OCI-LY7 (cell line): ENCODE data around the gene EML6. TPM values are rescaled to one million over a fixed set of nuclear protein-coding genes. Genes with fewer than 3 reads are reported as not detected.
A peak's percentile ranks its signal among the peaks of the same experiment; 100 is the strongest.

ENCODE experiments used
- BruUV-seq: library from RNA; stranded (reverse); fragments of 400-500 nt; replicated peaks from 2 replicates; lab custom pipeline; 2021; lab: Mats Ljungman, UMichigan
- CTCF ChIA-PET: fragments of 300-600 bp; sonication (Branson Sonifier 250); formaldehyde crosslinking; loops from one replicate; lab custom pipeline; 2022; ENCODE audit warnings: antibody characterized with exemption; ENCODE audit not compliant: unreplicated experiment; lab: Charles Lee
- POLR2A ChIA-PET: fragments of 300-600 bp; sonication (Branson Sonifier 250); formaldehyde crosslinking; loops from one replicate; lab custom pipeline; 2022; ENCODE audit warnings: antibody characterized with exemption; lab: Charles Lee
- DNase-seq: peaks from one replicate; pipeline ENCODE4 v3.0.0-alpha.2; 2015; ENCODE audit warnings: low spot score
- H2AFZ ChIP-seq: fragments of 200-600 bp; sonication (generic), shearing (Covaris generic); 2 replicates; pipeline ENCODE4 v1.6.1; 2014; ENCODE audit warnings: mild to moderate bottlenecking, antibody characterized with exemption, low read length, moderate library complexity
- H3K27ac ChIP-seq: fragments of 200-600 bp; sonication (generic); 2 replicates; pipeline ENCODE4 v1.5.1; 2014; ENCODE audit warnings: mixed run types, low read depth, mild to moderate bottlenecking, moderate library complexity, low read length, inconsistent platforms; ENCODE audit not compliant: poor library complexity, severe bottlenecking
- H3K36me3 ChIP-seq: fragments of 200-600 bp; sonication (generic); 2 replicates; pipeline ENCODE4 v1.6.1; 2014; ENCODE audit warnings: mild to moderate bottlenecking, antibody characterized with exemption, low read length, moderate library complexity, mixed read lengths; ENCODE audit not compliant: insufficient read depth
- H3K4me1 ChIP-seq: fragments of 200-600 bp; sonication (generic); 2 replicates; pipeline ENCODE4 v1.5.1; 2014; ENCODE audit warnings: mild to moderate bottlenecking, low read length; ENCODE audit not compliant: insufficient read depth, poor library complexity, severe bottlenecking
- H3K4me2 ChIP-seq: fragments of 200-600 bp; sonication (generic); 2 replicates; pipeline ENCODE4 v1.6.1; 2014; ENCODE audit warnings: mild to moderate bottlenecking, low read length
- H3K4me3 ChIP-seq: fragments of 200-600 bp; sonication (generic); 2 replicates; pipeline ENCODE4 v1.5.1; 2014; ENCODE audit warnings: mild to moderate bottlenecking, low read depth, low read length; ENCODE audit not compliant: poor library complexity, severe bottlenecking
- H3K79me2 ChIP-seq: fragments of 200-600 bp; sonication (generic); 2 replicates; pipeline ENCODE4 v1.6.1; 2016; ENCODE audit warnings: low read depth, mild to moderate bottlenecking, low read length, moderate library complexity, mixed read lengths; ENCODE audit not compliant: insufficient read depth
- H3K9me2 ChIP-seq: fragments of 200-600 bp; sonication (generic); 2 replicates; pipeline ENCODE4 v1.6.1; 2016; ENCODE audit warnings: mild to moderate bottlenecking, low read length, mixed read lengths; ENCODE audit not compliant: insufficient read depth
- H3K9me3 ChIP-seq: fragments of 200-600 bp; sonication (generic); 2 replicates; pipeline ENCODE4 v1.6.1; 2014; ENCODE audit warnings: mild to moderate bottlenecking, mixed run types, low read length, mixed read lengths
- H4K20me1 ChIP-seq: fragments of 200-600 bp; sonication (generic); 2 replicates; pipeline ENCODE4 v1.6.1; 2014; ENCODE audit warnings: mild to moderate bottlenecking, antibody characterized with exemption, low read length, moderate library complexity, mixed read lengths; ENCODE audit not compliant: insufficient read depth
- EZH2phosphoT487 ChIP-seq: fragments of 200-600 bp; sonication (generic); IDR thresholded peaks from 2 replicates; pipeline ENCODE4 v1.6.1; 2018; ENCODE audit warnings: low read depth, borderline replicate concordance, mild to moderate bottlenecking, mixed run types, antibody characterized with exemption, low read length, moderate library complexity, mixed read lengths
- intact Hi-C: fragments of 100-400 bp; cut with micrococcal nuclease; formaldehyde crosslinking; loops from one replicate; pipeline ENCODE4 v1.10.0; 2022; ENCODE audit not compliant: unreplicated experiment
- total RNA-seq, 2 experiments: library from RNA; depleted of rRNA in 1 of 2; stranded (reverse); fragments of >200 nt in 1 of 2; shearing (Covaris generic) in 1 of 2; gene quantifications; 2 replicates each; pipeline ENCODE4 v1.2.3, GENCODE V29; 2014 to 2022
- TF ChIP-seq, protein P1 (sequence below): fragments of 200-600 bp; sonication (generic); conservative IDR thresholded peaks from 2 replicates; pipeline ENCODE4 v1.5.1; 2014; ENCODE audit warnings: mild to moderate bottlenecking, antibody characterized with exemption, low read length, moderate library complexity, mixed read lengths

Gene EML6
- total RNA-seq, 2 experiments from 2014 or later = 310 to 367 TPM

DNA sequence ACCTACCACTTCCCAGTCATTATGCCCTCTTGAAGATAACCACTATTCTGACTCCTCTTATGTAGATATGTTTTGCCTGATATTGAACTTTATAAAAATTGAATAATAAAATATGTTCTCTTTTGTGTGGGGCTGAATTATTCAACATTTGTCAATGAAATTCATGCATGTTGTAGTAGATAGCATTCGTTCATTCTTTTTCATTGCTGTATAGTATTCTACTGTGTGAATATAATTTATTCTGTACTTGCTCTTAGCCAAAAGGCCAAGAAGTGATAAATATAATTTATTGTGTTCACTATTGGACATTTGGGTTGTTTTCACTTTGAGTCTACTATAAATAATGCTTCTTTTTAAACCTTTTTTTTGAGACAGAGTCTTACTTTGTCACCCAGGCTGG lies 29.0 kb downstream of the EML6 start:
- Histone ChIP-seq H3K27ac (no peak overlapping the region), H3K36me3 (peaks cover 26% of the 10 kb centered on the region), H3K4me3 (no peak overlapping the region), H2AFZ (no peak overlapping the region), H3K4me1 (peaks cover 57% of the 10 kb centered on the region), H3K4me2 (no peak overlapping the region), H3K79me2 (peaks cover 61% of the 10 kb centered on the region), H3K9me2 (no peaks in the 10 kb centered on the region), H4K20me1 (no peaks in the 10 kb centered on the region), H3K9me3 (peaks cover 11% of the 10 kb centered on the region; the same call in 1 of the 2 replicates)
- no peak for TF ChIP-seq EZH2phosphoT487
- TF ChIP-seq, protein P1, sequence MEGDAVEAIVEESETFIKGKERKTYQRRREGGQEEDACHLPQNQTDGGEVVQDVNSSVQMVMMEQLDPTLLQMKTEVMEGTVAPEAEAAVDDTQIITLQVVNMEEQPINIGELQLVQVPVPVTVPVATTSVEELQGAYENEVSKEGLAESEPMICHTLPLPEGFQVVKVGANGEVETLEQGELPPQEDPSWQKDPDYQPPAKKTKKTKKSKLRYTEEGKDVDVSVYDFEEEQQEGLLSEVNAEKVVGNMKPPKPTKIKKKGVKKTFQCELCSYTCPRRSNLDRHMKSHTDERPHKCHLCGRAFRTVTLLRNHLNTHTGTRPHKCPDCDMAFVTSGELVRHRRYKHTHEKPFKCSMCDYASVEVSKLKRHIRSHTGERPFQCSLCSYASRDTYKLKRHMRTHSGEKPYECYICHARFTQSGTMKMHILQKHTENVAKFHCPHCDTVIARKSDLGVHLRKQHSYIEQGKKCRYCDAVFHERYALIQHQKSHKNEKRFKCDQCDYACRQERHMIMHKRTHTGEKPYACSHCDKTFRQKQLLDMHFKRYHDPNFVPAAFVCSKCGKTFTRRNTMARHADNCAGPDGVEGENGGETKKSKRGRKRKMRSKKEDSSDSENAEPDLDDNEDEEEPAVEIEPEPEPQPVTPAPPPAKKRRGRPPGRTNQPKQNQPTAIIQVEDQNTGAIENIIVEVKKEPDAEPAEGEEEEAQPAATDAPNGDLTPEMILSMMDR = no peak
- no peak for DNase-seq
- intact Hi-C loops = no loop called here
- ChIA-PET CTCF (no interaction called here), POLR2A (no interaction called here)
- no TSS peak for BruUV-seq

DNA sequence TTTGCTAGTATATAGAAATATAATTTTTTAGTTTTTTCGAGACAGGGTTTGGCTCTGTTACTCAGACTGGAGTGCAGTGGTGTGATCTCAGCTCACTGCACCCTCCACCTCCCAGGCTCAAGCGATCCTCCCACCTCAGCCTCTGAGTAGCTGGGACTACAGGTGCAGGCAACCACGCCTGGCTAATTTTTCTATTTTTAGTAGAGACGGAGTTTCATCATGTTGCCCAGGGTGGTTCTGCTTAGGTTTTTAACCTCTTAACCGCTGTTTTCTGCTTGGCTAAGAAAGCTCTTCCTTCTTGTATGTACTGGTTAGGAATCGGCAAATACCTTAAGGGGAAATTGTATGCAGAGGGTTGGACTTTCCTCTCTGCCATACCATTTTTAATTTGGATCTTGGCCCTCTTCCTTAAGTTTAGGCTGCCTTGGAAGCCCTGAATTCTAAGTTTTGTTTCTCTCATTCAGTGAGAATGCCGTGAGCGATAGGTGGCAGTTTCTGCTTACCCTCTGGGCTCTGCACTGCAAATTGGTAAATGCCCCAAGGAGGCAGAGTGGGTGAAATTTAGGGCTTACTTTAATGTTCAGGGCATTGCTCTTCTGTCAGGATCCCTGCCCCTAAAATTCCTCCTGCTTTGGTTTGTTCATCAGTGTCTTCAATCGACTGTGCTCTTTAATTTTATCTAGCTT lies 32.3 kb downstream of the EML6 start:
- H3K79me2 ChIP-seq = peaks cover 89% of the 10 kb centered on the region
- H3K4me3 ChIP-seq = peak overlapping the region; percentile 62
- CTCF ChIA-PET = no interaction called here
- peak overlapping the region; percentile 92 for H3K27ac ChIP-seq
- H2AFZ ChIP-seq = no peak overlapping the region
- H4K20me1 ChIP-seq = no peaks in the 10 kb centered on the region
- TF ChIP-seq EZH2phosphoT487 = no peak
- TF ChIP-seq, protein P1 = peak; percentile 83
- intact Hi-C loops = loop anchor here (1.0 to 5.0 kb wide), 4 partner anchors 32 to 257 kb away; partner anchors contain the start of gene EML6
- no peaks in the 10 kb centered on the region for H3K9me2 ChIP-seq
- POLR2A ChIA-PET = interaction anchor here (0.6 to 6.0 kb wide), 7 partner anchors 17 to 655 kb away, joined by 3 to 92 read pairs (median 5); partner anchors contain the start of gene EML6
- peaks cover 83% of the 10 kb centered on the region for H3K4me1 ChIP-seq
- peaks cover 11% of the 10 kb centered on the region; the same call in 1 of the 2 replicates for H3K9me3 ChIP-seq
- peaks cover 16% of the 10 kb centered on the region for H3K36me3 ChIP-seq
- peak overlapping the region; percentile 78 for H3K4me2 ChIP-seq
- BruUV-seq = no TSS peak
- DNase-seq = peak; percentile 95

DNA sequence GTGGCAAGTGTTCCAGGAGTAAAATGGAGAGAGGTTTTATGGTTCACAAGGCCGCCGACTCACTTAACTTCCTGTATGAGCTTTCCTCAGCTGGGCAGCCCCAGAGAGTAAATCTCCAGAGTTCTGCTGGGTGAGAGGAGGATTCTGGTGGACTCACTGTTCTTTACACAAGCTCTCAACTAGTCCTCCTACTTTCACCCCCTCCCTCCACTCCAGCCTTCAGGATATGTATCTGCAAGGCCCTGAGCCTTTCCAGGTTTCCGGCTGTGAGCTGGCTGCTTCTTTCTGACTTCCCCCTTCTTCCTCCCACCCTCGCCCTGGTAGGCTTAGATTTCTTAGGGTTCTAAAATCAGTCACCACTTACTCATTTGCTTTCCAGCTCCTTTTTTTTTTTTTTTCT lies 34.0 kb downstream of the EML6 start:
- Histone ChIP-seq H3K79me2 (peaks cover 93% of the 10 kb centered on the region), H3K4me2 (peak overlapping the region; percentile 78), H2AFZ (peak overlapping the region; percentile 16; the same call in 1 of the 2 replicates)

More for the DNA sequence above, 34.0 kb downstream of the EML6 start:
- Histone ChIP-seq H4K20me1 (no peaks in the 10 kb centered on the region), H3K27ac (peak overlapping the region; percentile 92), H3K9me3 (peaks cover 8% of the 10 kb centered on the region; the same call in 1 of the 2 replicates), H3K4me3 (peak overlapping the region; percentile 62), H3K36me3 (peaks cover 18% of the 10 kb centered on the region), H3K4me1 (peaks cover 87% of the 10 kb centered on the region), H3K9me2 (no peaks in the 10 kb centered on the region)
- TF ChIP-seq, protein P1 = no peak
- TF ChIP-seq EZH2phosphoT487 = no peak
- intact Hi-C loops = loop anchor here (5.0 kb wide), 1 partner anchor 255 kb away; no protein-coding TSS in a partner anchor
- no TSS peak for BruUV-seq
- ChIA-PET CTCF (no interaction called here), POLR2A (interaction anchor here (0.6 to 6.0 kb wide), 15 partner anchors 11 to 508 kb away, joined by 3 to 92 read pairs (median 4); partner anchors contain the start of gene EML6)
- peak; percentile 78 for DNase-seq
